BJ (cell line): ENCODE results near the gene PRR29. TPM values are rescaled to one million over a fixed set of nuclear protein-coding genes. Genes with fewer than 3 reads are reported as not detected.
A peak's percentile ranks its signal among the peaks of the same experiment; 100 is the strongest.
"Not testable (repeated sequence)": the region's sequence is repeated elsewhere in the genome, so short reads cannot be mapped to it uniquely, and the experiment has no call there.

Source experiments
- CTCF ChIA-PET: fragments of 350-600 bp; formaldehyde crosslinking; extraction: SDS; loops from one replicate; lab custom pipeline; 2021; ENCODE audit warnings: antibody characterized with exemption, inconsistent platforms; lab: Yijun Ruan, JAX
- POLR2A ChIA-PET: fragments of 300-600 bp; sonication (Branson Sonifier 250); formaldehyde crosslinking; extraction: SDS; loops from one replicate; lab custom pipeline; 2021; ENCODE audit warnings: antibody characterized with exemption; lab: Charles Lee
- DNase-seq: peaks from one replicate; pipeline ENCODE4 v3.0.0-alpha.2; 2011; ENCODE audit warnings: low read depth
- H3K27me3 ChIP-seq: 2 replicates; pipeline ENCODE4 v1.6.0; 2011; ENCODE audit warnings: low read length; ENCODE audit not compliant: control insufficient read depth, insufficient read depth
- H3K36me3 ChIP-seq: 2 replicates; pipeline ENCODE4 v1.5.1; 2011; ENCODE audit warnings: low read length; ENCODE audit not compliant: control insufficient read depth, insufficient read depth
- H3K4me3 ChIP-seq: 2 replicates; pipeline ENCODE4 v1.5.1; 2011; ENCODE audit warnings: low read depth, mild to moderate bottlenecking, control low read depth, low read length
- polyA plus RNA-seq: library from polyadenylated mRNA; depleted of rRNA; stranded (reverse); fragments of >200 nt; gene quantifications from 2 replicates; pipeline ENCODE4 v1.2.3, GENCODE V29; 2011
- TF ChIP-seq, protein P1 (sequence below): IDR thresholded peaks from 2 replicates; pipeline ENCODE4 v1.5.1; 2011; ENCODE audit warnings: low read depth, mild to moderate bottlenecking, control low read depth, inconsistent platforms, low read length, moderate library complexity; ENCODE audit not compliant: insufficient read depth

PRR29 gene
- polyA plus RNA-seq, 1 experiment: 0.21 TPM

DNA sequence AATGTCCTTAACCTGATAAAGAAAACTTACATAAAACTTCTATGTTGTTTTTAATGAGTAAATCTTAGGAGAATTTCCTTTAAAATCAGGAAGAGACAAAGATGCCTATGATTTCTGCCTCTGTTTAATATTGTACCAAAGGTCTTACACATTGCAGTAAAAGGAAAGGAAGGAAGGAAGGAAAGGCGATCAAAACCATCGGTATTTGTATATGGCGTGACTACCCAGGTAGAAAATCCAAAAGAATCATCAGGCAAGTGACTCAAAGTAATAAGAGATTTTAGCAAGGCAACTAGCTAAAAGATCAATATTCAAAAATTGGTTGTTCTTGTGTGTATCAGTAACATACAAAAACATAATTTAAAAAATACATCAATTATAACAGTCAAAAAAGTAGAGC, 18.8 kb downstream of the PRR29 start:
- Histone ChIP-seq H3K4me3 (no peak overlapping the region), H3K36me3 (no peaks in the 10 kb centered on the region), H3K27me3 (no peaks in the 10 kb centered on the region)
- no peak for DNase-seq
- TF ChIP-seq, protein P1, sequence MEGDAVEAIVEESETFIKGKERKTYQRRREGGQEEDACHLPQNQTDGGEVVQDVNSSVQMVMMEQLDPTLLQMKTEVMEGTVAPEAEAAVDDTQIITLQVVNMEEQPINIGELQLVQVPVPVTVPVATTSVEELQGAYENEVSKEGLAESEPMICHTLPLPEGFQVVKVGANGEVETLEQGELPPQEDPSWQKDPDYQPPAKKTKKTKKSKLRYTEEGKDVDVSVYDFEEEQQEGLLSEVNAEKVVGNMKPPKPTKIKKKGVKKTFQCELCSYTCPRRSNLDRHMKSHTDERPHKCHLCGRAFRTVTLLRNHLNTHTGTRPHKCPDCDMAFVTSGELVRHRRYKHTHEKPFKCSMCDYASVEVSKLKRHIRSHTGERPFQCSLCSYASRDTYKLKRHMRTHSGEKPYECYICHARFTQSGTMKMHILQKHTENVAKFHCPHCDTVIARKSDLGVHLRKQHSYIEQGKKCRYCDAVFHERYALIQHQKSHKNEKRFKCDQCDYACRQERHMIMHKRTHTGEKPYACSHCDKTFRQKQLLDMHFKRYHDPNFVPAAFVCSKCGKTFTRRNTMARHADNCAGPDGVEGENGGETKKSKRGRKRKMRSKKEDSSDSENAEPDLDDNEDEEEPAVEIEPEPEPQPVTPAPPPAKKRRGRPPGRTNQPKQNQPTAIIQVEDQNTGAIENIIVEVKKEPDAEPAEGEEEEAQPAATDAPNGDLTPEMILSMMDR: no peak
- CTCF ChIA-PET: interaction anchor here (0.5 to 2.8 kb wide), 9 partner anchors 8 to 131 kb away, joined by 3 to 16 read pairs (median 4); partner anchors contain the start of genes CSHL1 and GH1
- POLR2A ChIA-PET: no interaction called here

DNA sequence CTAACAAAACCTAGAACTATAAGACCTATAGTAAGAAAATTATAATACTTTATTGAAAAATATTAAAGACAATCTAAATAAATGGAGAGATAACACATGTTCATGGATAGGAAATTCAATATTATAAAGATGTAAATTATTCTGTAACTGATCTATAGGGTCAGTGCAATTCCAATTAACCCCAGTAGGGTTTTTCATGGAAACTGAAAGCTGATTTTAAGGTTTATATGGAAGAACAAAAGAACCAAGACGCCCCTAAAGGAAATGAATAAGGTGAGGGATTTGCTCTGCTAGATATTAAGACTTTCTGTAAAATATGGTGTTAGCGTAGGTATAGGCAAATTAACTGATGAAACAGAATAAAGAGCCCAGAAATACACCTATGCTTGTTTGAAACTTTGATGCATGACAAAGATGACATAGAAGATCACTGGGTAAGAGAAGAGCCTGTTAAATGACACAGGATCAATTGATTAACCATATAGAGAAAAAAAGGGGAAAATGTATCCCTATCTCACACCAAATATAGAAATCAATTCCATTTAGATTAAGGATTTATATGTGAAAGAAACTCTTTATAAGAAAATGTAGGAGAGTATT, 19.3 kb downstream of the PRR29 start:
- POLR2A ChIA-PET: no interaction called here

DNA sequence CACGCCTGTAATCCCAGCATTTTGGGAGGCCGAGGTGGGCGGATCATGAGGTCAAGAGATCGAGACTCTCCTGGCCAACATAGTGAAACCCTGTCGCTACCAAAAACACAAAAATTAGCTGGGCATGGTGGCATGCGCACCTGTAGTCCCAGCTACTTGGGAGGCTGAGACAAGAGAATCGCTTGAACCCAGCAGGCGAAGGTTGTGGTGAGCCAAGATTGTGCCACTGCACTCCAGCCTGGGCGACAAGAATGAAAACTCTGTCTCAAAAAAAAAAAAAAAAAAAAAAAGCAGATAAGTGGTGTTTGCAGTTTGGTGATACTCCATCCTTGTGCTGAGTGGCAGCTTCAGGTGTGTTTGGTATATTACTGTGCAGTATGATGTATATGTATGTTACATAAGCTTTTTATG, 21.4 kb downstream of the PRR29 start:
- H3K4me3 ChIP-seq, H3K27me3 ChIP-seq, POLR2A ChIA-PET, DNase-seq, H3K36me3 ChIP-seq: not testable (repeated sequence)
- CTCF ChIA-PET: interaction anchor here (0.9 to 5.0 kb wide), 8 partner anchors 9 to 154 kb away, joined by 3 to 29 read pairs (median 8); partner anchors contain the start of genes CSHL1 and GH1

More for the DNA sequence above, 19.3 kb downstream of the PRR29 start:
- DNase-seq: no peak
- CTCF ChIA-PET: interaction anchor here (0.5 to 2.8 kb wide), 11 partner anchors 8 to 132 kb away, joined by 3 to 16 read pairs (median 4); partner anchors contain the start of genes CSHL1 and GH1
- Histone ChIP-seq H3K27me3 (no peaks in the 10 kb centered on the region), H3K36me3 (no peaks in the 10 kb centered on the region), H3K4me3 (no peak overlapping the region)
- TF ChIP-seq, protein P1: no peak

- TF ChIP-seq, protein P1: no peak
- CTCF ChIA-PET: interaction anchor here (0.8 to 5.0 kb wide), 10 partner anchors 9 to 155 kb away, joined by 3 to 29 read pairs (median 4); partner anchors contain the start of genes CSHL1 and GH1
- no peak for DNase-seq
- Histone ChIP-seq H3K27me3 (no peaks in the 10 kb centered on the region), H3K4me3 (peak within 1 kb of the TSS; percentile 21), H3K36me3 (no peaks in the 10 kb centered on the region)
- POLR2A ChIA-PET: no interaction called here
These were observed 22.1 kb downstream of the PRR29 start, which contains the start of gene ICAM2 for GRCh38 chr17:64020056-64020766. TSS of gene ICAM2 (minus strand) at chr17:64020633. CDS start at chr17:64006691, 13,942 bp downstream.

DNA sequence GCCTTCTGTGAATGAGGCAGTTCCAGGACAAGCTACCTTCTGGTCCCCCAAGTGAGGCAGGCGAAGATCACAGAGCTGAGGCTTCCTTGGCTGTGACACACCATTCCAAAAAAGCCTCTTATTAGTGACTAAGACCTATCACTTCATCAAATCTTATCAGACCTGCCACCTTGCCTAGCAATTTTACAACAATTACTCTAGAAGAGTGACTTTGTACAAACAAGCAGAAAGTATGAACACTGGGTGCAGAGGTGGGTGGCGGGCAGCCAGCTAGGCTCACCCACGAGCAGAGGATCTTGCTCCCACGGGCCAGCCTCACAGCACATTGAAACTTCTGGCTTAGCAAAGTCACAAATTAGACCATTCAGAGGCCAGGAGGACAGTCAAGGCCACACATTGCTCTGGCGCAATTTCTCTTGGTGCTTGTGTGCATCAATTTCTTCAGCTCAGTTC, 24.5 kb downstream of the PRR29 start:
- no peaks in the 10 kb centered on the region for H3K36me3 ChIP-seq
- POLR2A ChIA-PET: no interaction called here
- TF ChIP-seq, protein P1: no peak
- no peak for DNase-seq
- no peak overlapping the region for H3K4me3 ChIP-seq
- H3K27me3 ChIP-seq: no peaks in the 10 kb centered on the region
- CTCF ChIA-PET: interaction anchor here (0.7 to 5.0 kb wide), 6 partner anchors 8 to 119 kb away, joined by 3 to 29 read pairs (median 3); partner anchors contain the start of gene GH1
